CD4-positive, alpha-beta T cell treated with Interleukin-15 for 1 hour (primary cell): ENCODE data around the gene C20orf204.

Experiments
- DNase-seq: peaks from one replicate; pipeline ENCODE4 v3.0.0-alpha.2; 2020

C20orf204 gene

GRCh38 chr20:64042054-64042781, 6.2 kb downstream of the C20orf204 start:
- no peak for DNase-seq

GRCh38 chr20:64043768-64044167, 7.8 kb downstream of the C20orf204 start:
- no peak for DNase-seq

GRCh38 chr20:64044484-64045247, 8.7 kb downstream of the C20orf204 start:
- DNase-seq = no peak

- no peak for DNase-seq
These were observed 9.5 kb downstream of the C20orf204 start for GRCh38 chr20:64045346-64046011.

GRCh38 chr20:64047046-64047389, 11.0 kb downstream of the C20orf204 start:
- DNase-seq = no peak

GRCh38 chr20:64047968-64048401, 12.0 kb downstream of the C20orf204 start:
- no peak for DNase-seq

- DNase-seq = no peak
These were observed 12.5 kb downstream of the C20orf204 start for GRCh38 chr20:64048402-64049044.

- DNase-seq = no peak
These were observed 13.3 kb downstream of the C20orf204 start, which contains the start of gene SOX18 for GRCh38 chr20:64049060-64049877. Gene SOX18, minus strand, starts transcription at chr20:64049639. Its CDS starts 123 bp downstream, at chr20:64049516.

GRCh38 chr20:64049878-64050260, 13.9 kb downstream of the C20orf204 start:
- DNase-seq = no peak

GRCh38 chr20:64050261-64051032, 14.5 kb downstream of the C20orf204 start:
- DNase-seq = no peak

GRCh38 chr20:64051033-64051452, 15.1 kb downstream of the C20orf204 start:
- DNase-seq = no peak

- DNase-seq = no peak
These were observed 15.8 kb downstream of the C20orf204 start for GRCh38 chr20:64051561-64052325.

GRCh38 chr20:64052326-64052722, 16.3 kb downstream of the C20orf204 start:
- no peak for DNase-seq

- DNase-seq = no peak
These were observed 17.2 kb downstream of the C20orf204 start for GRCh38 chr20:64052987-64053840.

GRCh38 chr20:64053841-64054661, 18.1 kb downstream of the C20orf204 start:
- no peak for DNase-seq

- DNase-seq = no peak
These were observed 19.5 kb downstream of the C20orf204 start for GRCh38 chr20:64055396-64055892.

- no peak for DNase-seq
These were observed 20.1 kb downstream of the C20orf204 start for GRCh38 chr20:64055893-64056638.

GRCh38 chr20:64056639-64056888, 20.6 kb downstream of the C20orf204 start:
- no peak for DNase-seq
